Astrocyte (in vitro differentiated cells and primary cell): ENCODE data around the gene NLGN1. TPM values are rescaled to one million over a fixed set of nuclear protein-coding genes. Genes with fewer than 3 reads are reported as not detected.
A peak's percentile ranks its signal among the peaks of the same experiment; 100 is the strongest.

ENCODE experiments used
- DNase-seq: peaks from one replicate; pipeline ENCODE4 v3.0.0-alpha.2; 2010; ENCODE audit warnings: low read depth
- FAIRE-seq: peaks from 2 replicates; lab custom pipeline; 2011; peaks lifted over from hg19 to GRCh38; lab: Jason Lieb, UNC
- H2AFZ ChIP-seq: 2 replicates; pipeline ENCODE4 v1.6.0; 2012; ENCODE audit warnings: low read depth, low read length, inconsistent platforms
- H3K27ac ChIP-seq: 2 replicates; pipeline ENCODE4 v1.5.1; 2011; ENCODE audit warnings: low read depth, low read length, inconsistent platforms
- H3K27me3 ChIP-seq: 2 replicates; pipeline ENCODE4 v1.6.0; 2011; ENCODE audit warnings: low read length, inconsistent platforms; ENCODE audit not compliant: insufficient read depth
- H3K36me3 ChIP-seq: 2 replicates; pipeline ENCODE4 v1.5.1; 2011; ENCODE audit warnings: low read length, inconsistent platforms; ENCODE audit not compliant: insufficient read depth
- H3K4me1 ChIP-seq: 2 replicates; pipeline ENCODE4 v1.5.1; 2011; ENCODE audit warnings: low read length, inconsistent platforms; ENCODE audit not compliant: insufficient read depth
- H3K4me2 ChIP-seq: 2 replicates; pipeline ENCODE4 v1.6.0; 2012; ENCODE audit warnings: low read length, inconsistent platforms
- H3K4me3 ChIP-seq: 2 replicates; pipeline ENCODE4 v1.5.1; 2011; ENCODE audit warnings: low read depth, mild to moderate bottlenecking, low read length, inconsistent platforms; ENCODE audit not compliant: insufficient read depth
- H3K79me2 ChIP-seq: 2 replicates; pipeline ENCODE4 v1.6.0; 2012; ENCODE audit warnings: mild to moderate bottlenecking, low read length, inconsistent platforms; ENCODE audit not compliant: insufficient read depth
- H3K9ac ChIP-seq: 2 replicates; pipeline ENCODE4 v1.6.0; 2012; ENCODE audit warnings: mild to moderate bottlenecking, low read length, inconsistent platforms
- H3K9me3 ChIP-seq: 2 replicates; pipeline ENCODE4 v1.5.1; 2012; ENCODE audit warnings: low read depth, mild to moderate bottlenecking, low read length, inconsistent platforms; ENCODE audit not compliant: insufficient read depth
- H4K20me1 ChIP-seq: 2 replicates; pipeline ENCODE4 v1.6.0; 2012; ENCODE audit warnings: low read length, inconsistent platforms; ENCODE audit not compliant: insufficient read depth
- H3K27ac Mint-ChIP-seq: one replicate; pipeline ENCODE4 v1.8.0; 2021; ENCODE audit warnings: mild to moderate bottlenecking, mixed read lengths; ENCODE audit not compliant: unreplicated experiment
- H3K27me3 Mint-ChIP-seq: one replicate; pipeline ENCODE4 v1.8.0; 2021; ENCODE audit warnings: low read depth, mixed read lengths; ENCODE audit not compliant: unreplicated experiment
- H3K36me3 Mint-ChIP-seq: one replicate; pipeline ENCODE4 v1.8.0; 2021; ENCODE audit warnings: low read depth, mixed read lengths; ENCODE audit not compliant: unreplicated experiment
- H3K4me1 Mint-ChIP-seq: one replicate; pipeline ENCODE4 v1.8.0; 2021; ENCODE audit warnings: low read depth, mixed read lengths; ENCODE audit not compliant: unreplicated experiment
- H3K4me3 Mint-ChIP-seq: one replicate; pipeline ENCODE4 v1.8.0; 2021; ENCODE audit warnings: mild to moderate bottlenecking, moderate library complexity, mixed read lengths; ENCODE audit not compliant: unreplicated experiment
- H3K9me3 Mint-ChIP-seq: one replicate; pipeline ENCODE4 v1.8.0; 2021; ENCODE audit warnings: mild to moderate bottlenecking, mixed read lengths; ENCODE audit not compliant: unreplicated experiment
- EZH2 ChIP-seq: IDR thresholded peaks from 2 replicates; pipeline ENCODE4 v1.6.1; 2012; ENCODE audit warnings: mild to moderate bottlenecking, low read length, inconsistent platforms; ENCODE audit not compliant: insufficient read depth
- total RNA-seq: library from RNA; stranded (reverse); gene quantifications from 2 replicates; pipeline ENCODE4 v1.2.1, GENCODE V29; 2021
- TF ChIP-seq, protein P1 (sequence below): IDR thresholded peaks from 2 replicates; pipeline ENCODE4 v1.5.1; 2011; ENCODE audit warnings: low read depth, mild to moderate bottlenecking, inconsistent platforms, low read length, moderate library complexity; ENCODE audit not compliant: insufficient read depth

NLGN1 gene
- total RNA-seq, 1 donor from 2014 or later, result 1.2 TPM

DNA sequence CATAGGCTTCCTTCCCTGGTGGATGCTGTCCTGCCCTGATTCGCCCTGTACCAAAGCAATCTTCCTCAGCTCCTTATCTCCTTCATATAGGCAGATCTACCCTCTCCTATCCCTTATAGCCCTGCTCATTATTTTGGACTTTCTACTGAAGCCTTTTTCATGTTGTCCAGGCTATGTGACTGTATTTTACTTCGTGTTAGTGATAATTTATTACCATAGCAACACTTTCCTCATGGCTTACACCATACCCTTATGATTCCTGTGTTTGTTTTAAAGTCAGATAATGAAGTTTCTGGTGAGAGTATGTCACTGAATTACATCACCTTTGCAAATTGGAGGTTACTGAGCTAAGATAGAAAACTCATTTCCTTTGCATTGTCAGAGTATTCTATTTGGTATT, 352.6 kb downstream of the NLGN1 start:
- Histone ChIP-seq H4K20me1 (no peaks in the 10 kb centered on the region), H2AFZ (no peak overlapping the region), H3K9ac (peak overlapping the region; percentile 34), H3K36me3 (no peaks in the 10 kb centered on the region), H3K79me2 (no peaks in the 10 kb centered on the region), H3K4me3 (no peak overlapping the region), H3K27me3 (no peaks in the 10 kb centered on the region), H3K9me3 (no peaks in the 10 kb centered on the region), H3K4me2 (peak overlapping the region; percentile 30), H3K4me1 (peaks cover 20% of the 10 kb centered on the region), H3K27ac (peak overlapping the region; percentile 41)
- FAIRE-seq (peak; percentile 32), DNase-seq (peak; percentile 73)
- Mint-ChIP-seq H3K4me3 (no peak overlapping the region), H3K36me3 (no peaks in the 10 kb centered on the region), H3K27me3 (no peaks in the 10 kb centered on the region), H3K9me3 (no peaks in the 10 kb centered on the region), H3K27ac (peak overlapping the region; percentile 38), H3K4me1 (peaks cover 21% of the 10 kb centered on the region)
- TF ChIP-seq, protein P1, sequence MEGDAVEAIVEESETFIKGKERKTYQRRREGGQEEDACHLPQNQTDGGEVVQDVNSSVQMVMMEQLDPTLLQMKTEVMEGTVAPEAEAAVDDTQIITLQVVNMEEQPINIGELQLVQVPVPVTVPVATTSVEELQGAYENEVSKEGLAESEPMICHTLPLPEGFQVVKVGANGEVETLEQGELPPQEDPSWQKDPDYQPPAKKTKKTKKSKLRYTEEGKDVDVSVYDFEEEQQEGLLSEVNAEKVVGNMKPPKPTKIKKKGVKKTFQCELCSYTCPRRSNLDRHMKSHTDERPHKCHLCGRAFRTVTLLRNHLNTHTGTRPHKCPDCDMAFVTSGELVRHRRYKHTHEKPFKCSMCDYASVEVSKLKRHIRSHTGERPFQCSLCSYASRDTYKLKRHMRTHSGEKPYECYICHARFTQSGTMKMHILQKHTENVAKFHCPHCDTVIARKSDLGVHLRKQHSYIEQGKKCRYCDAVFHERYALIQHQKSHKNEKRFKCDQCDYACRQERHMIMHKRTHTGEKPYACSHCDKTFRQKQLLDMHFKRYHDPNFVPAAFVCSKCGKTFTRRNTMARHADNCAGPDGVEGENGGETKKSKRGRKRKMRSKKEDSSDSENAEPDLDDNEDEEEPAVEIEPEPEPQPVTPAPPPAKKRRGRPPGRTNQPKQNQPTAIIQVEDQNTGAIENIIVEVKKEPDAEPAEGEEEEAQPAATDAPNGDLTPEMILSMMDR, result no peak
- no peak for TF ChIP-seq EZH2

DNA sequence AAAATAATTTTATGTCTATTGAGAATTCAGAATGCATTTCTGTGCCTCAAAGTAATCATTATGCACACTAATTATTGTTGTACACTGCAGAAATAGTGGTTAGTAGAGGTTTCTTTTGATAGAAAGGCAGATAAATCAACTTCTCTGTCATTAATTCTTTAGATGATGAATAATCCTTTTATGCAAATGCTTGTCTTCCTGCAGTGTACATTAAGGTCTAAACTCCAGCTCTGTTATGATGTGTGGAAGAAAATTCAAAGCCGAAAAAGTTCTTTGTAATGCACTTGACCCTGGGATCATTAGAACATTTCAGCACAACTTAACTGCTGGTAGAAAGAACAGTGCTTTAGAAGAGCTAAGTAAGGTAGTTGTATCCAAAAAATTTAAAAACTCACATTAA, 353.0 kb downstream of the NLGN1 start:
- Histone ChIP-seq H3K27ac (no peak overlapping the region), H3K36me3 (no peaks in the 10 kb centered on the region), H2AFZ (no peak overlapping the region), H3K9ac (no peak overlapping the region), H3K79me2 (no peaks in the 10 kb centered on the region), H3K4me1 (peaks cover 20% of the 10 kb centered on the region), H3K4me2 (no peak overlapping the region), H3K9me3 (no peaks in the 10 kb centered on the region), H3K4me3 (no peak overlapping the region), H3K27me3 (no peaks in the 10 kb centered on the region), H4K20me1 (no peaks in the 10 kb centered on the region)
- Mint-ChIP-seq H3K9me3 (no peaks in the 10 kb centered on the region), H3K27me3 (no peaks in the 10 kb centered on the region), H3K4me1 (peaks cover 18% of the 10 kb centered on the region), H3K27ac (peak overlapping the region; percentile 5), H3K4me3 (no peak overlapping the region), H3K36me3 (no peaks in the 10 kb centered on the region)
- TF ChIP-seq EZH2, result no peak
- TF ChIP-seq, protein P1, result no peak
- FAIRE-seq (no peak), DNase-seq (no peak)

DNA sequence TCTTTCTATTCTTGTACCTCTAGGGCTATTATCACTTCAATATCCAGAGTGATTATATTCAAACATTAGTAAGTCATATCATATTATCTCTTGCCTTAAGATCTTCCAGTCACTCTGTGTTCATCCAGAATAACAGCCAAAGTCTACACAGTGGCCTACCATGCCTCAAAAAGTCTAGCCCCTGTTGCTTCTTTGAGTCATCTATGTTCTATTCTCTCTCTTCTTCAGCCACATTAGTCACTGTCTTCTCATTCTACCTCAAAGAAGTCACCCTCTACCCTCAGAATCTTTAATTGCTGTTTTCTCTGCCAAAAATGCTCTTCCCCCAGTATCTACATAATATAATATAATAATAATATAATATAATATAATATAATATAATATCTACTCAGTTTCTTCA, 356.0 kb downstream of the NLGN1 start:
- no peak for DNase-seq
- no peak overlapping the region for H3K4me3 Mint-ChIP-seq
- no peak for FAIRE-seq
- Histone ChIP-seq H3K9ac (no peak overlapping the region), H3K4me3 (no peak overlapping the region), H3K79me2 (no peaks in the 10 kb centered on the region), H4K20me1 (no peaks in the 10 kb centered on the region), H3K4me1 (peaks cover 4% of the 10 kb centered on the region), H3K9me3 (no peaks in the 10 kb centered on the region), H3K27ac (no peak overlapping the region), H3K27me3 (no peaks in the 10 kb centered on the region), H3K36me3 (no peaks in the 10 kb centered on the region), H3K4me2 (no peak overlapping the region), H2AFZ (no peak overlapping the region)
- no peaks in the 10 kb centered on the region for H3K9me3 Mint-ChIP-seq
- H3K27ac Mint-ChIP-seq, result no peak overlapping the region
- H3K27me3 Mint-ChIP-seq, result no peaks in the 10 kb centered on the region
- peaks cover 9% of the 10 kb centered on the region for H3K4me1 Mint-ChIP-seq
- H3K36me3 Mint-ChIP-seq, result peaks cover 2% of the 10 kb centered on the region
- TF ChIP-seq, protein P1, result no peak
